ENCODE data around the gene MCU.
"Not testable (repeated sequence)": the region's sequence is repeated elsewhere in the genome, so short reads cannot be mapped to it uniquely, and the experiment has no call there.

Gene MCU

GRCh38 chr10:72694476-72695369, 2.8 kb downstream of the MCU start:
- no peak for DNase-seq
- intact Hi-C loops (cut with DNase I; ENCODE audit: low total_unique reads) = loop anchor here (10.0 kb wide), 1 partner anchor 70 kb away; the partner anchor contains the start of gene MICU1
- Histone ChIP-seq H3K4me3 (peak overlapping the region in 1 of 2 donors; percentile 33), H3K27ac (peak overlapping the region; percentile 26 to 91), H3K36me3 (no peaks in the 10 kb centered on the region), H3K27me3 (no peaks in the 10 kb centered on the region), H3K9me3 (no peaks in the 10 kb centered on the region), H3K4me1 (peaks cover 0 to 52% (median 17%) of the 10 kb centered on the region in 4 donors)
- peak; percentile 51 to 56 for TF ChIP-seq CTCF (IDR thresholded peaks at IDR 0.05)

- no peak for DNase-seq
- TF ChIP-seq CTCF (IDR thresholded peaks at IDR 0.05) = no peak
- no peaks in the 10 kb centered on the region for H3K9me3 ChIP-seq
- peak overlapping the region; percentile 26 to 91 for H3K27ac ChIP-seq
- H3K4me3 ChIP-seq = no peak overlapping the region
- H3K27me3 ChIP-seq = no peaks in the 10 kb centered on the region
- H3K4me1 ChIP-seq = peaks cover 0 to 45% (median 17%) of the 10 kb centered on the region in 4 donors
- no peaks in the 10 kb centered on the region for H3K36me3 ChIP-seq
- intact Hi-C loops (cut with DNase I; ENCODE audit: low total_unique reads) = loop anchor here (10.0 kb wide), 1 partner anchor 71 kb away; the partner anchor contains the start of gene MICU1
These were observed 3.6 kb downstream of the MCU start for GRCh38 chr10:72695496-72695895.

- Histone ChIP-seq H3K9me3 (no peaks in the 10 kb centered on the region), H3K4me1 (peaks cover 0 to 55% (median 22%) of the 10 kb centered on the region in 4 donors), H3K36me3 (no peaks in the 10 kb centered on the region), H3K27ac (no peak overlapping the region), H3K4me3 (no peak overlapping the region), H3K27me3 (no peaks in the 10 kb centered on the region)
- intact Hi-C loops (cut with DNase I; ENCODE audit: low total_unique reads) = loop anchor here (10.0 kb wide), 1 partner anchor 73 kb away; the partner anchor contains the start of gene MICU1
- TF ChIP-seq CTCF (IDR thresholded peaks at IDR 0.05) = no peak
- DNase-seq = no peak
These were observed 5.8 kb downstream of the MCU start for GRCh38 chr10:72697716-72698115.

- H3K4me3 ChIP-seq; intact Hi-C loops (cut with DNase I; ENCODE audit: low total_unique reads); H3K36me3 ChIP-seq; H3K27me3 ChIP-seq; DNase-seq; H3K9me3 ChIP-seq: not testable (repeated sequence)
- Histone ChIP-seq H3K4me1 (peaks cover 0 to 34% (median 6%) of the 10 kb centered on the region in 4 donors), H3K27ac (peak overlapping the region; percentile 57 to 63)
These were observed 10.5 kb downstream of the MCU start for GRCh38 chr10:72702465-72702864.

- TF ChIP-seq CTCF (IDR thresholded peaks at IDR 0.05) = peak in 1 of 2 experiments; percentile 32
- Histone ChIP-seq H3K27me3 (no peaks in the 10 kb centered on the region), H3K27ac (peak overlapping the region; percentile 57 to 63), H3K4me1 (peaks cover 0 to 35% (median 7%) of the 10 kb centered on the region in 4 donors), H3K9me3 (no peaks in the 10 kb centered on the region), H3K36me3 (no peaks in the 10 kb centered on the region), H3K4me3 (no peak overlapping the region)
- intact Hi-C loops (cut with DNase I; ENCODE audit: low total_unique reads) = no loop called here
- DNase-seq = no peak
These were observed 11.1 kb downstream of the MCU start for GRCh38 chr10:72702868-72703581.
